Calu3 (cell line): ENCODE data around the gene MBD5. TPM values are rescaled to one million over a fixed set of nuclear protein-coding genes. Genes with fewer than 3 reads are reported as not detected.

Source experiments
- BruUV-seq: library from RNA; stranded (reverse); fragments of 400-500 nt; replicated peaks from 2 replicates; lab custom pipeline; 2021; lab: Mats Ljungman, UMichigan
- CTCF ChIA-PET: fragments of 300-600 bp; sonication (Branson Sonifier 250); formaldehyde crosslinking; loops from one replicate; lab custom pipeline; 2022; ENCODE audit warnings: antibody characterized with exemption; lab: Charles Lee
- DNase-seq: peaks from one replicate; pipeline ENCODE4 v3.0.0; 2022
- H3K27ac Mint-ChIP-seq: one replicate; pipeline ENCODE4 v1.8.0; 2022; ENCODE audit warnings: mixed read lengths; ENCODE audit not compliant: unreplicated experiment
- H3K27me3 Mint-ChIP-seq: one replicate; pipeline ENCODE4 v1.8.0; 2022; ENCODE audit warnings: mixed read lengths; ENCODE audit not compliant: unreplicated experiment
- H3K36me3 Mint-ChIP-seq: one replicate; pipeline ENCODE4 v1.8.0; 2022; ENCODE audit warnings: mild to moderate bottlenecking, moderate library complexity, mixed read lengths; ENCODE audit not compliant: insufficient read depth, unreplicated experiment
- H3K4me1 Mint-ChIP-seq: one replicate; pipeline ENCODE4 v1.8.0; 2022; ENCODE audit warnings: mild to moderate bottlenecking, low read depth, mixed read lengths; ENCODE audit not compliant: unreplicated experiment
- H3K4me3 Mint-ChIP-seq: one replicate; pipeline ENCODE4 v1.8.0; 2022; ENCODE audit warnings: mild to moderate bottlenecking, low read depth, moderate library complexity, mixed read lengths; ENCODE audit not compliant: unreplicated experiment
- H3K9me3 Mint-ChIP-seq: one replicate; pipeline ENCODE4 v1.8.0; 2022; ENCODE audit warnings: low read depth, mixed read lengths; ENCODE audit not compliant: unreplicated experiment
- intact Hi-C: fragments of 100-400 bp; cut with micrococcal nuclease; formaldehyde crosslinking; loops from one replicate; pipeline ENCODE4 v1.10.0; 2022; ENCODE audit not compliant: unreplicated experiment
- total RNA-seq: library from RNA; stranded (reverse); gene quantifications from 2 replicates; pipeline ENCODE4 v1.2.3, GENCODE V29; 2022
- TF ChIP-seq, protein P1 (sequence below): fragments of 200-600 bp; IDR thresholded peaks from one replicate; pipeline ENCODE4 v1.8.0; 2022; ENCODE audit warnings: antibody characterized with exemption; ENCODE audit not compliant: unreplicated experiment

Gene MBD5
- total RNA-seq, 1 experiment from 2014 or later, result 36.4 TPM

DNA sequence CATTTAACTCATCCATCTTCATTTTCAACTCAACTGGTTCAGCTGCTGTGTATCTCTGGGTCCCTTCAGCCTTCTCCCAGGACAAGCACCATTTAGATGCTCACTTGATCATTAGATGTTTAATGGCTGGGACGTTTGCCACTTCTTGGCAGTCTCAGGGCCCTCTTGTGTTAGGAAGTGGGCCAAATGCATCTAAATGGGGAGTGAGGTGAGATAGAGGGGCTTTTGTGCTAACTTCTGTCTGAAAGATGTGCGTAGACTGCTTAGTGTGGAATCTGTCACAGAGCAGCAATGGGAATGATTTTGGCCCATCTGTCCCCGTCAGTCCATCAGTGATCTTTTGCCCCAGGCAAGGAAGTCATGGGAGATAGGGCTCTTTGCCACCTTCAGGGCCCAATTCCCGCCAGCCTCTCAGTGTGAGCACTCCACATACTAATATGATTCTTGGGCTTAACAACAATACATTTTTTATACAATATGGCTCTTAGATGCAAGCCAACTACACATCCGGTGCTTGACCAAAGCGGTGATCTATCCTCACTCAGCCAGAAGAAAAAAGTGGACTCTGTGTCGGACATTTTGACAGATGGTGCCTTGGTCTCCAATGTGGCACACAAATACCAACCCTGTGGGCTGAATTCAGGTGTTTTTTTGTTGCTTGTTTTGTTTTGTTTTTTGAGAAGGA is 528.0 kb downstream of the MBD5 start:
- BruUV-seq, result no TSS peak
- H3K27me3 Mint-ChIP-seq, result peaks cover 24% of the 10 kb centered on the region
- H3K4me1 Mint-ChIP-seq, result no peaks in the 10 kb centered on the region
- no peak for DNase-seq
- intact Hi-C loops, result no loop called here
- no peak overlapping the region for H3K27ac Mint-ChIP-seq
- CTCF ChIA-PET, result no interaction called here
- TF ChIP-seq, protein P1, sequence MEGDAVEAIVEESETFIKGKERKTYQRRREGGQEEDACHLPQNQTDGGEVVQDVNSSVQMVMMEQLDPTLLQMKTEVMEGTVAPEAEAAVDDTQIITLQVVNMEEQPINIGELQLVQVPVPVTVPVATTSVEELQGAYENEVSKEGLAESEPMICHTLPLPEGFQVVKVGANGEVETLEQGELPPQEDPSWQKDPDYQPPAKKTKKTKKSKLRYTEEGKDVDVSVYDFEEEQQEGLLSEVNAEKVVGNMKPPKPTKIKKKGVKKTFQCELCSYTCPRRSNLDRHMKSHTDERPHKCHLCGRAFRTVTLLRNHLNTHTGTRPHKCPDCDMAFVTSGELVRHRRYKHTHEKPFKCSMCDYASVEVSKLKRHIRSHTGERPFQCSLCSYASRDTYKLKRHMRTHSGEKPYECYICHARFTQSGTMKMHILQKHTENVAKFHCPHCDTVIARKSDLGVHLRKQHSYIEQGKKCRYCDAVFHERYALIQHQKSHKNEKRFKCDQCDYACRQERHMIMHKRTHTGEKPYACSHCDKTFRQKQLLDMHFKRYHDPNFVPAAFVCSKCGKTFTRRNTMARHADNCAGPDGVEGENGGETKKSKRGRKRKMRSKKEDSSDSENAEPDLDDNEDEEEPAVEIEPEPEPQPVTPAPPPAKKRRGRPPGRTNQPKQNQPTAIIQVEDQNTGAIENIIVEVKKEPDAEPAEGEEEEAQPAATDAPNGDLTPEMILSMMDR, result no peak
- no peak overlapping the region for H3K4me3 Mint-ChIP-seq
- no peaks in the 10 kb centered on the region for H3K9me3 Mint-ChIP-seq
- H3K36me3 Mint-ChIP-seq, result no peaks in the 10 kb centered on the region

DNA sequence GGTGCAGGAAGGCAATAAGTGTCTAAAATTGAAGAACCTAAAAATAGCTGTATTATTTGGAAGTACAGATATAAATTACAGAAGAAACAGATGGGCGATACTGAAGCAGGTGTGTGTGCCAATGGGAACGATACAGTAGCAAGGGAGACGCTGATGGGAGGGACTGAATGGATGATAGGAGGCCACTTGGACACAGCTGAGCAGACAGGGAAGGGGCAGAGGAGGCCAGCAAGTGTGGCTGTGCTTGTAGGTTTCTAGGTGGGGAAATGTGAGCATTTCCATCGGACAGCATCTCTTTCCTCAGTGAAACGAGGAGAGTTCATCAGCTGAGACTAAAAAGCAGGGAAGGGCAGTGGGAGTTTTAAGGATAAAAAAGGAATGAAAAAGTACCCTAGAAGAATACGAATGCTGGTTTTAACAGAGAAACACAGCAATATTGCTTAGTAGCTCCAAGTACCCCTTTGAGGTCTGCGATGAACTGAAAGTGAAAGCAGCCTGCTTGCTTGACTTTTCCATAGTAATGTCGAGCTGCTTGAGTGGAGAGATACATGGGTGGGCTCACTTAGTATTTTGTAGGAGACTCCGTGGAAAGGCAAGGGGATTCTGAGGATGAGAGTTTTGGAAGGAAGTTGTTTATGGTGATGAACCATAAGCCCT is 531.9 kb downstream of the MBD5 start:
- BruUV-seq, result no TSS peak
- intact Hi-C loops, result no loop called here
- H3K27me3 Mint-ChIP-seq, result peaks cover 21% of the 10 kb centered on the region
- no peak overlapping the region for H3K4me3 Mint-ChIP-seq
- H3K9me3 Mint-ChIP-seq, result no peaks in the 10 kb centered on the region
- no peak for DNase-seq
- CTCF ChIA-PET, result interaction anchor here (0.7 kb wide), 1 partner anchor 441 kb away, joined by 3 read pairs; no protein-coding TSS in a partner anchor
- no peaks in the 10 kb centered on the region for H3K4me1 Mint-ChIP-seq
- TF ChIP-seq, protein P1, result no peak
- no peaks in the 10 kb centered on the region for H3K36me3 Mint-ChIP-seq
- H3K27ac Mint-ChIP-seq, result no peak overlapping the region

DNA sequence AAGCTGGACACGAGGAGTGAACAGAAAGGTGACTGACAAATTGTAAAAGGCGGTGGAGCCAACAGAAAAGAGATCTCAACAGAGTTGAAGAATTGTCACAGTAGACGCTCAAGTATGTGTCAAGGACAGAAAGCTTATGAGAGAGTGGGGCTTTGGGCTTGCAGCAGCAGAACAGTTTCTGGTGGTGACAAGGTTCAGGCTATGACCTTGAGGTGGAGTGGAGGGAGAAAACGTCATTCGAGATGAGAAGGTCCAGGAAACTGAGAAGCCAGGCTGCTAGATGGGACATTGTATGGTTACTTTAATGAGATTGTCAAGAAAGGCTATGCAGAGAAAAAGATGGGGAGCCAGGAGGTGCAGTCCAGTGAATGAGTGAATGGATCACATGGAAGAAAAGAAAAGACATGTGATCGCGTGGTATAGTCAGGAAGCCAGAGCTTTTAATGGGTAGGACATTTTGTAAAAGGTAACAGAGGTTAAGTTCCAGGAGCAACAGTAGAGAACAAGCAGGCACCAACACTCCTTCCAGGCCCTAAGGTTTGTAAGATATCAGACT is 532.5 kb downstream of the MBD5 start:
- H3K9me3 Mint-ChIP-seq, result peaks cover 2% of the 10 kb centered on the region
- intact Hi-C loops, result no loop called here
- peaks cover 21% of the 10 kb centered on the region for H3K27me3 Mint-ChIP-seq
- CTCF ChIA-PET, result interaction anchor here (0.5 to 0.7 kb wide), 4 partner anchors 9 to 533 kb away, joined by 3 to 9 read pairs (median 3); partner anchors contain the start of genes MBD5 and ORC4
- TF ChIP-seq, protein P1, result no peak
- no peaks in the 10 kb centered on the region for H3K4me1 Mint-ChIP-seq
- BruUV-seq, result no TSS peak
- no peaks in the 10 kb centered on the region for H3K36me3 Mint-ChIP-seq
- no peak overlapping the region for H3K27ac Mint-ChIP-seq
- H3K4me3 Mint-ChIP-seq, result no peak overlapping the region
- no peak for DNase-seq

DNA sequence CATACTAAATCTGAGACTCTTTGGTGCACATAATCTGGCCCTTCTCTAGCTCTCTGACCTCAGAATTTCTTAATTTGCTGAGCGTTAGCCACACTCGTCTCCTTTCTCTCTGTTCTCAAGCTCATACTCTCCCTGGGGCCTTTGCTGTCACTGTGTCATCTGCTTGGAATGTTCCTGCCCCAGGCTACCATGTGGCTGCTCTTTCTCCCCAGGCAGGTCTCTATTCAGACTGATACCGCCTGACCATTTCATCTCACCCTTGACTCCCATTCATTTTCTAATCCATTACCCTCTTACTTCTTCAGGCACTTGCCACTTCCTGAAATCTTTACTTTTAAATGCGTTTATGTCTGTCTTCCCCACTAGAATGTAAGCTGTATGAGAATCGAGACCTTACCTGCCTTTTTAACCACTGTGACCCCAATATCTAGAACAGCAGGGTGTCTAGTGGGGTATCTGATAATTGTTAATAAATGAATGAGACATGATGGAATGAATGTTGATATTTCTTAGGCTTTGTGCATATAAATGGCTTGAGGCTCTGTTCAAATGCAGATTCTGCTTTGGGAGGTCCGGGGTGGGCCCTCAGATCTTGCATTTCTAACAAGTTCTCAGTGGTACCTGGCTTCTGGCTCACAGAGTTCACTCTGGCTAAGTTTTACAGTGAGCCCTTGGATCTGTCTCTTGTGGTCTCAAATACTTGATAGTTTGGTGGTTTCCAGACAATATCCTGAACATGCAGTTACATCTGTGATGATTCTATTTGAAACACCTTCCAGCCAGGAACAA is 533.8 kb downstream of the MBD5 start:
- peaks cover 22% of the 10 kb centered on the region for H3K27me3 Mint-ChIP-seq
- no peak overlapping the region for H3K27ac Mint-ChIP-seq
- no peaks in the 10 kb centered on the region for H3K4me1 Mint-ChIP-seq
- BruUV-seq, result no TSS peak
- no peak overlapping the region for H3K4me3 Mint-ChIP-seq
- no peak for DNase-seq
- intact Hi-C loops, result no loop called here
- TF ChIP-seq, protein P1, result no peak
- no peaks in the 10 kb centered on the region for H3K36me3 Mint-ChIP-seq
- H3K9me3 Mint-ChIP-seq, result peaks cover 4% of the 10 kb centered on the region
- CTCF ChIA-PET, result interaction anchor here (0.6 to 1.0 kb wide), 3 partner anchors 8 to 691 kb away, joined by 3 to 4 read pairs (median 3); no protein-coding TSS in a partner anchor
